NCI-H82 treated with DMSO at 0.1 percent for 48 hours (cell line): ENCODE data around the gene PAPLN.
"Not testable (repeated sequence)": the region's sequence is repeated elsewhere in the genome, so short reads cannot be mapped to it uniquely, and the experiment has no call there.

Experiments
- DNase-seq: peaks from one replicate; lab custom pipeline; 2025; ENCODE audit not compliant: unreplicated experiment; lab: John Stamatoyannopoulos, UW

The PAPLN gene

GRCh38 chr14:73285979-73286378 lies 48.7 kb downstream of the PAPLN start:
- no peak for DNase-seq

- no peak for DNase-seq
Observed at GRCh38 chr14:73286598-73286997, 49.3 kb downstream of the PAPLN start.

- DNase-seq, result no peak
Observed at GRCh38 chr14:73287071-73287470, 49.8 kb downstream of the PAPLN start.

- no peak for DNase-seq
Observed at GRCh38 chr14:73289308-73289707, 52.0 kb downstream of the PAPLN start.

GRCh38 chr14:73289729-73290128 lies 52.4 kb downstream of the PAPLN start:
- no peak for DNase-seq

GRCh38 chr14:73290279-73290678 lies 53.0 kb downstream of the PAPLN start:
- DNase-seq, result no peak

GRCh38 chr14:73293782-73294781 lies 56.8 kb downstream of the PAPLN start:
- no peak for DNase-seq

GRCh38 chr14:73295198-73295796 lies 58.0 kb downstream of the PAPLN start:
- DNase-seq, result peak; percentile 64

GRCh38 chr14:73305499-73305898 lies 68.2 kb downstream of the PAPLN start:
- no peak for DNase-seq

- DNase-seq, result no peak
Observed at GRCh38 chr14:73307261-73307660, 70.0 kb downstream of the PAPLN start.

- not testable (repeated sequence) for DNase-seq
Observed at GRCh38 chr14:73309207-73309606, 71.9 kb downstream of the PAPLN start.

GRCh38 chr14:73311708-73312030 lies 74.4 kb downstream of the PAPLN start:
- no peak for DNase-seq

- DNase-seq, result no peak
Observed at GRCh38 chr14:73312687-73313086, 75.4 kb downstream of the PAPLN start.

- no peak for DNase-seq
Observed at GRCh38 chr14:73313151-73313550, 75.8 kb downstream of the PAPLN start.

- DNase-seq, result no peak
Observed at GRCh38 chr14:73323896-73324399, 86.6 kb downstream of the PAPLN start.
